HEK293T (cell line): ENCODE data around the gene ZDHHC4.

ENCODE experiments used
- CTCF ChIA-PET: fragments of 350-600 bp; formaldehyde crosslinking; extraction: SDS; loops from one replicate; lab custom pipeline; 2021; ENCODE audit warnings: antibody characterized with exemption, inconsistent platforms; lab: Yijun Ruan, JAX
- POLR2A ChIA-PET: fragments of 350-600 bp; formaldehyde crosslinking; extraction: SDS; loops from one replicate; lab custom pipeline; 2020; ENCODE audit warnings: antibody characterized with exemption, inconsistent platforms; lab: Yijun Ruan, JAX
- DNase-seq: peaks from one replicate; pipeline ENCODE4 v3.0.0; 2012; ENCODE audit warnings: mixed read lengths; ENCODE audit errors: extremely low spot score
- ARNT ChIP-seq: fragments of 450-650 bp; IDR thresholded peaks from 2 replicates; pipeline ENCODE4 v1.6.1; 2017; ENCODE audit warnings: mild to moderate bottlenecking
- BHLHE40 ChIP-seq: fragments of 450-650 bp; IDR thresholded peaks from 2 replicates; pipeline ENCODE4 v1.6.1; 2016; ENCODE audit warnings: mild to moderate bottlenecking, moderate library complexity, borderline replicate concordance
- CTBP1 ChIP-seq: fragments of 450-650 bp; IDR thresholded peaks from 2 replicates; pipeline ENCODE4 v1.6.1; 2016; ENCODE audit warnings: borderline replicate concordance
- ELF4 ChIP-seq: fragments of 450-650 bp; IDR thresholded peaks from 2 replicates; pipeline ENCODE4 v1.6.1; 2017; ENCODE audit warnings: antibody characterized with exemption
- FOXA1 ChIP-seq: fragments of 450-650 bp; IDR thresholded peaks from 2 replicates; pipeline ENCODE4 v1.6.1; 2016; ENCODE audit warnings: mild to moderate bottlenecking
- FOXK2 ChIP-seq: fragments of 450-650 bp; IDR thresholded peaks from 2 replicates; pipeline ENCODE4 v1.6.1; 2016; ENCODE audit warnings: mild to moderate bottlenecking
- FOXM1 ChIP-seq: fragments of 450-650 bp; IDR thresholded peaks from 2 replicates; pipeline ENCODE4 v1.6.1; 2017; ENCODE audit warnings: mild to moderate bottlenecking, borderline replicate concordance
- HDGF ChIP-seq: fragments of 450-650 bp; IDR thresholded peaks from 2 replicates; pipeline ENCODE4 v1.6.1; 2017; ENCODE audit warnings: antibody characterized with exemption, borderline replicate concordance
- L3MBTL2 ChIP-seq: fragments of 450-650 bp; conservative IDR thresholded peaks from 2 replicates; pipeline ENCODE4 v1.6.1; 2016; ENCODE audit warnings: mild to moderate bottlenecking
- LEF1 ChIP-seq: fragments of 450-650 bp; IDR thresholded peaks from 2 replicates; pipeline ENCODE4 v1.6.1; 2017; ENCODE audit warnings: mild to moderate bottlenecking, borderline replicate concordance
- NFRKB ChIP-seq: fragments of 450-650 bp; IDR thresholded peaks from 2 replicates; pipeline ENCODE4 v1.6.1; 2016; ENCODE audit warnings: mild to moderate bottlenecking, moderate library complexity
- SP1 ChIP-seq: fragments of 450-650 bp; IDR thresholded peaks from 2 replicates; pipeline ENCODE4 v1.6.1; 2017
- SUZ12 ChIP-seq: fragments of 450-650 bp; IDR thresholded peaks from 2 replicates; pipeline ENCODE4 v1.6.1; 2016; ENCODE audit warnings: mild to moderate bottlenecking
- TARDBP ChIP-seq: fragments of 450-650 bp; IDR thresholded peaks from 2 replicates; pipeline ENCODE4 v1.6.1; 2016
- ZNF384 ChIP-seq: fragments of 450-650 bp; IDR thresholded peaks from 2 replicates; pipeline ENCODE4 v1.6.1; 2016
- TF ChIP-seq, protein P1 (sequence below): fragments of 450-650 bp; IDR thresholded peaks from 2 replicates; pipeline ENCODE4 v1.6.1; 2016

The ZDHHC4 gene

GRCh38 chr7:6606866-6607583 lies 29.8 kb downstream of the ZDHHC4 start:
- ChIA-PET CTCF (no interaction called here), POLR2A (interaction anchor here (0.7 kb wide), 1 partner anchor 17 kb away, joined by 3 read pairs; the partner anchor contains the start of gene INTS15)
- TF ChIP-seq ARNT = no peak
- TF ChIP-seq CTBP1 = no peak
- TF ChIP-seq SP1 = no peak
- DNase-seq = no peak

DNA sequence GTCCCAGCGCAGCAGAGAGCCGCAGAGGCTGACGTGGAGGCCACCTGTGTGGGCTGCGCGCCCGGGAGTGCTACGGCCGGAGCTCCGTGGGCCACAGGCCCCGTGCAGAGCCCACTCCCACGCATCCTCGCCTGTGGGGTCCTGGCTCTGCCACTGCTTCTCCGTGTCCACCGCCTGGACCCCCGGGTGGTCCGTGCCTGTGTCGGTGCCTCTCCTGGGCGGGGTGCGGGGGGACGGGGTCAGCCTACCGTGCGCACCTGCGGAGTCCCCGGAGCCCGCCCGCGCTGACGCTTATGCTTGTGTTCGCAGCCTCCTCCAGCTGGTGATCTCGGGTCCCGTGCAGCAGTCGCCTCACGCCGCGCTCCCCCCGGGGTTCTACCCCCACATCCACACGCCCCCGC lies 30.4 kb downstream of the ZDHHC4 start:
- POLR2A ChIA-PET = interaction anchor here (0.7 kb wide), 1 partner anchor 18 kb away, joined by 3 read pairs; the partner anchor contains the start of gene INTS15
- no peak for DNase-seq
- CTCF ChIA-PET = no interaction called here

GRCh38 chr7:6608081-6608480 lies 30.8 kb downstream of the ZDHHC4 start:
- DNase-seq = no peak
- ChIA-PET CTCF (no interaction called here), POLR2A (no interaction called here)
- no peak for TF ChIP-seq ARNT
- TF ChIP-seq ZNF384 = no peak
- no peak for TF ChIP-seq NFRKB
- TF ChIP-seq SP1 = no peak
- no peak for TF ChIP-seq FOXA1
- no peak for TF ChIP-seq CTBP1
- TF ChIP-seq ELF4 = no peak
- TF ChIP-seq, protein P1, sequence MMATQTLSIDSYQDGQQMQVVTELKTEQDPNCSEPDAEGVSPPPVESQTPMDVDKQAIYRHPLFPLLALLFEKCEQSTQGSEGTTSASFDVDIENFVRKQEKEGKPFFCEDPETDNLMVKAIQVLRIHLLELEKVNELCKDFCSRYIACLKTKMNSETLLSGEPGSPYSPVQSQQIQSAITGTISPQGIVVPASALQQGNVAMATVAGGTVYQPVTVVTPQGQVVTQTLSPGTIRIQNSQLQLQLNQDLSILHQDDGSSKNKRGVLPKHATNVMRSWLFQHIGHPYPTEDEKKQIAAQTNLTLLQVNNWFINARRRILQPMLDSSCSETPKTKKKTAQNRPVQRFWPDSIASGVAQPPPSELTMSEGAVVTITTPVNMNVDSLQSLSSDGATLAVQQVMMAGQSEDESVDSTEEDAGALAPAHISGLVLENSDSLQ = no peak
- TF ChIP-seq TARDBP = no peak
- TF ChIP-seq L3MBTL2 = no peak
- no peak for TF ChIP-seq FOXK2
- no peak for TF ChIP-seq SUZ12
- no peak for TF ChIP-seq FOXM1
- TF ChIP-seq LEF1 = no peak
- TF ChIP-seq BHLHE40 = no peak
- TF ChIP-seq HDGF = no peak

More for the DNA sequence above, 30.4 kb downstream of the ZDHHC4 start:
- TF ChIP-seq BHLHE40 (no peak), SUZ12 (no peak), SP1 (no peak), ELF4 (no peak), FOXM1 (no peak), ZNF384 (no peak), L3MBTL2 (no peak), ARNT (no peak), FOXA1 (no peak), HDGF (no peak), NFRKB (no peak), FOXK2 (no peak), CTBP1 (no peak), LEF1 (no peak), TARDBP (no peak)
- TF ChIP-seq, protein P1 = no peak

GRCh38 chr7:6608794-6609193 lies 31.5 kb downstream of the ZDHHC4 start:
- no peak for TF ChIP-seq ZNF384
- TF ChIP-seq BHLHE40 = no peak
- no peak for TF ChIP-seq CTBP1
- no peak for TF ChIP-seq LEF1
- TF ChIP-seq L3MBTL2 = no peak
- TF ChIP-seq ARNT = no peak
- TF ChIP-seq SP1 = no peak
- no peak for DNase-seq
- ChIA-PET CTCF (no interaction called here), POLR2A (no interaction called here)

GRCh38 chr7:6612819-6613218 lies 35.6 kb downstream of the ZDHHC4 start:
- TF ChIP-seq HDGF (no peak), LEF1 (no peak), NFRKB (no peak), FOXM1 (no peak), ZNF384 (no peak), L3MBTL2 (no peak), ELF4 (no peak), ARNT (no peak), BHLHE40 (no peak), CTBP1 (no peak)
- TF ChIP-seq, protein P1 = no peak
- DNase-seq = no peak
- CTCF ChIA-PET = no interaction called here
- POLR2A ChIA-PET = interaction anchor here (0.7 kb wide), 1 partner anchor 37 kb away, joined by 4 read pairs; no protein-coding TSS in a partner anchor

GRCh38 chr7:6613706-6614105 lies 36.5 kb downstream of the ZDHHC4 start:
- ChIA-PET CTCF (no interaction called here), POLR2A (no interaction called here)
- TF ChIP-seq ZNF384 (no peak), FOXK2 (no peak), FOXM1 (no peak), BHLHE40 (no peak), L3MBTL2 (no peak), HDGF (no peak)
- TF ChIP-seq, protein P1 = no peak
- no peak for DNase-seq
